HCT116 (cell line): ENCODE results near the gene CBL. TPM values are rescaled to one million over a fixed set of nuclear protein-coding genes. Genes with fewer than 3 reads are reported as not detected.

ENCODE experiments used
- ATAC-seq: fragments of 200-7000 bp; cut with Tn5 transposase; 2 replicates; pipeline ENCODE4 v1.9.1; 2020; ENCODE audit warnings: mild to moderate bottlenecking, moderate library complexity
- BruUV-seq: library from RNA; stranded (reverse); fragments of 400-500 nt; replicated peaks from 2 replicates; lab custom pipeline; 2021; lab: Mats Ljungman, UMichigan
- CTCF ChIA-PET: fragments of 300-600 bp; sonication (Branson Sonifier 250); formaldehyde crosslinking; loops from one replicate; lab custom pipeline; 2021; ENCODE audit warnings: antibody characterized with exemption; lab: Charles Lee
- POLR2A ChIA-PET: fragments of 300-600, 350-600 bp; sonication (Branson Sonifier 250); formaldehyde crosslinking; loops from one replicate; lab custom pipeline; 2021; ENCODE audit warnings: antibody characterized with exemption; lab: Charles Lee
- RAD21 ChIA-PET, 2 experiments: fragments of 300-600 bp; sonication (Branson Sonifier 250); formaldehyde crosslinking; loops; one replicate each; lab custom pipeline; 2023; ENCODE audit warnings: low total read pairs in 2 of 2; ENCODE audit not compliant: uncharacterized antibody in 2 of 2, unreplicated experiment in 2 of 2, low non-redundant PET in 1 of 2; lab: Charles Lee
- DNase-seq: peaks from one replicate; pipeline ENCODE4 v3.0.0-alpha.2; 2010; ENCODE audit warnings: low read depth, low spot score
- H2AFZ ChIP-seq: fragments of 200-600 bp; shearing (Covaris generic), sonication (generic); 2 replicates; pipeline ENCODE4 v1.6.1; 2017; ENCODE audit warnings: low read depth, mixed run types, mixed read lengths, antibody characterized with exemption, low read length; ENCODE audit not compliant: poor library complexity, severe bottlenecking
- H3K27ac ChIP-seq: 2 replicates; pipeline ENCODE4 v1.5.1; 2012; ENCODE audit warnings: low read depth, low read length
- H3K27me3 ChIP-seq: fragments of 200-600 bp; sonication (generic); 2 replicates; pipeline ENCODE4 v1.6.1; 2016; ENCODE audit warnings: mixed run types, low read length, mixed read lengths; ENCODE audit not compliant: insufficient read depth
- H3K36me3 ChIP-seq, 2 experiments: fragments of 200-500 bp in 1 of 2; fragments of 200-600 bp in 1 of 2; sonication (Bioruptor generic) in 1 of 2; sonication (generic) in 1 of 2; 2 replicates each; pipeline versions ENCODE4 v1.5.1 to v1.6.1; 2014 to 2016; ENCODE audit warnings: low read length in 2 of 2, inconsistent platforms in 1 of 2, mixed read lengths in 1 of 2, mixed run types in 1 of 2; ENCODE audit not compliant: insufficient read depth in 2 of 2, control insufficient read depth in 1 of 2
- H3K4me1 ChIP-seq, 2 experiments: fragments of 200-600 bp in 1 of 2; sonication (generic) in 1 of 2; 2 replicates each; pipeline versions ENCODE4 v1.5.1 to v1.6.1; 2012 to 2017; ENCODE audit warnings: low read length in 2 of 2, inconsistent platforms in 1 of 2, mild to moderate bottlenecking in 1 of 2, mixed read lengths in 1 of 2, mixed run types in 1 of 2, moderate library complexity in 1 of 2; ENCODE audit not compliant: insufficient read depth in 2 of 2, control insufficient read depth in 1 of 2
- H3K4me2 ChIP-seq: fragments of 200-600 bp; sonication (generic); 2 replicates; pipeline ENCODE4 v1.6.1; 2017; ENCODE audit warnings: mixed run types, low read length, mixed read lengths
- H3K4me3 ChIP-seq, 2 experiments: fragments of 200-600 bp in 1 of 2; sonication (generic) in 1 of 2; replicated peaks in 1 of 2; 2 replicates each; pipeline ENCODE4 v1.5.1; 2011 to 2016; ENCODE audit warnings: low read length in 2 of 2, control low read depth in 1 of 2, low read depth in 1 of 2, mild to moderate bottlenecking in 1 of 2, mixed read lengths in 1 of 2, mixed run types in 1 of 2
- H3K79me2 ChIP-seq: fragments of 200-600 bp; sonication (generic); 2 replicates; pipeline ENCODE4 v1.6.1; 2017; ENCODE audit warnings: mild to moderate bottlenecking, mixed run types, low read length, moderate library complexity, mixed read lengths; ENCODE audit not compliant: insufficient read depth
- H3K9ac ChIP-seq: fragments of 200-600 bp; sonication (generic); 2 replicates; pipeline ENCODE4 v1.6.1; 2016; ENCODE audit warnings: low read length, mixed read lengths
- H3K9me2 ChIP-seq: fragments of 200-600 bp; sonication (generic), shearing (Covaris generic); 2 replicates; pipeline ENCODE4 v1.6.1; 2017; ENCODE audit warnings: mixed run types, mild to moderate bottlenecking, moderate library complexity; ENCODE audit not compliant: insufficient read depth
- H3K9me3 ChIP-seq, 2 experiments: fragments of 200-500 bp in 1 of 2; fragments of 200-600 bp in 1 of 2; sonication (Bioruptor generic) in 1 of 2; sonication (generic) in 1 of 2; 2 replicates each; pipeline ENCODE4 v1.6.1; 2014 to 2017; ENCODE audit warnings: low read length in 2 of 2, mixed read lengths in 2 of 2, inconsistent platforms in 1 of 2, low read depth in 1 of 2, mild to moderate bottlenecking in 1 of 2, mixed run types in 1 of 2, moderate library complexity in 1 of 2; ENCODE audit not compliant: control insufficient read depth in 1 of 2, insufficient read depth in 1 of 2
- H4K20me1 ChIP-seq: fragments of 200-600 bp; sonication (generic), shearing (Covaris generic); 2 replicates; pipeline ENCODE4 v1.6.1; 2017; ENCODE audit warnings: mixed run types, mild to moderate bottlenecking, moderate library complexity; ENCODE audit not compliant: insufficient read depth
- CBX3 ChIP-seq: IDR thresholded peaks from 2 replicates; pipeline ENCODE4 v1.6.1; 2012; ENCODE audit warnings: low read depth
- CTCF ChIP-seq, 3 experiments: fragments of 200-600 bp in 1 of 3; sonication (generic) in 1 of 3; IDR thresholded peaks in 2 of 3; conservative IDR thresholded peaks in 1 of 3; 2 replicates each; pipeline ENCODE4 v1.5.1; 2012 to 2017; ENCODE audit warnings: low read depth in 2 of 3, low read length in 2 of 3, antibody characterized with exemption in 1 of 3, borderline replicate concordance in 1 of 3, control low read depth in 1 of 3, mild to moderate bottlenecking in 1 of 3, mixed read lengths in 1 of 3, mixed run types in 1 of 3, moderate library complexity in 1 of 3; ENCODE audit not compliant: insufficient read depth in 1 of 3
- ELF1 ChIP-seq: IDR thresholded peaks from 2 replicates; pipeline ENCODE4 v1.6.1; 2012; ENCODE audit warnings: low read depth, borderline replicate concordance
- EZH2 ChIP-seq: fragments of 200-600 bp; sonication (generic); IDR thresholded peaks from 2 replicates; pipeline ENCODE4 v1.6.1; 2017; ENCODE audit warnings: antibody characterized with exemption, mixed run types
- EZH2phosphoT487 ChIP-seq: fragments of 200-600 bp; IDR thresholded peaks from 2 replicates; pipeline ENCODE4 v1.6.1; 2018; ENCODE audit warnings: antibody characterized with exemption, borderline replicate concordance
- FOSL1 ChIP-seq: IDR thresholded peaks from 2 replicates; pipeline ENCODE4 v1.6.1; 2012; ENCODE audit warnings: low read depth
- JUND ChIP-seq: IDR thresholded peaks from 2 replicates; pipeline ENCODE4 v1.6.1; 2012
- POLR2A ChIP-seq: IDR thresholded peaks from 2 replicates; pipeline ENCODE4 v1.7.0; 2011; ENCODE audit warnings: borderline replicate concordance; ENCODE audit not compliant: insufficient read depth, insufficient read length; ENCODE audit errors: extremely low read depth
- RAD21 ChIP-seq: IDR thresholded peaks from 2 replicates; pipeline ENCODE4 v1.6.1; 2012; ENCODE audit warnings: low read depth, mild to moderate bottlenecking
- REST ChIP-seq: IDR thresholded peaks from 2 replicates; pipeline ENCODE4 v1.6.1; 2012; ENCODE audit warnings: low read depth
- SIN3A ChIP-seq: IDR thresholded peaks from 2 replicates; pipeline ENCODE4 v1.6.1; 2012; ENCODE audit warnings: low read depth
- SRF ChIP-seq: IDR thresholded peaks from 2 replicates; pipeline ENCODE4 v1.6.1; 2012; ENCODE audit warnings: low read depth
- TCF7L2 ChIP-seq: IDR thresholded peaks from 2 replicates; pipeline ENCODE4 v1.7.0; 2011; ENCODE audit warnings: borderline replicate concordance, inconsistent platforms; ENCODE audit not compliant: insufficient read depth, insufficient read length; ENCODE audit errors: extremely low read depth
- YY1 ChIP-seq: IDR thresholded peaks from 2 replicates; pipeline ENCODE4 v1.6.1; 2011; ENCODE audit warnings: low read length, low read depth, moderate library complexity, mild to moderate bottlenecking; ENCODE audit not compliant: insufficient replicate concordance; ENCODE audit errors: extremely low read depth
- ZFX ChIP-seq: fragments of 450-650 bp; IDR thresholded peaks from 2 replicates; pipeline ENCODE4 v1.6.1; 2017
- ZNF274 ChIP-seq: fragments of 200-500 bp; sonication (Bioruptor generic); IDR thresholded peaks from 2 replicates; pipeline ENCODE4 v1.6.1; 2014; ENCODE audit warnings: mild to moderate bottlenecking, low read depth, low read length, inconsistent platforms
- intact Hi-C: fragments of 100-400 bp; cut with micrococcal nuclease; formaldehyde crosslinking; loops from 2 replicates; pipeline ENCODE4 v1.10.0; 2022
- total RNA-seq: library from RNA; stranded (reverse); gene quantifications from one replicate; pipeline ENCODE4 v1.2.1, GENCODE V29; 2021; ENCODE audit not compliant: unreplicated experiment

The CBL gene
- total RNA-seq, 1 experiment from 2014 or later = 31.1 TPM

GRCh38 chr11:119277660-119278059 lies 71.5 kb downstream of the CBL start:
- intact Hi-C loops = no loop called here
- no peaks in the 10 kb centered on the region for H3K9me2 ChIP-seq
- ChIA-PET RAD21 (no interaction called here), POLR2A (no interaction called here), CTCF (no interaction called here)
- no peaks in the 10 kb centered on the region for H3K27me3 ChIP-seq
- TF ChIP-seq ZNF274 (no peak), RAD21 (no peak), CTCF (IDR thresholded peaks at IDR 0.05 in 2 of 3, conservative IDR thresholded peaks at IDR 0.05 in 1 of 3; ENCODE audit: borderline replicate concordance in 1 of 3, insufficient read depth in 1 of 3, low read depth in 2 of 3, low read length in 2 of 3) (no peak), CBX3 (no peak), SRF (no peak), ZFX (no peak), EZH2phosphoT487 (no peak), TCF7L2 (no peak), REST (no peak), YY1 (no peak), ELF1 (no peak), POLR2A (no peak), SIN3A (no peak), JUND (no peak), FOSL1 (no peak), EZH2 (no peak)
- H3K79me2 ChIP-seq = no peaks in the 10 kb centered on the region
- H4K20me1 ChIP-seq = no peaks in the 10 kb centered on the region
- no peak overlapping the region for H3K9ac ChIP-seq
- DNase-seq (no peak), ATAC-seq (no peak)
- no TSS peak for BruUV-seq
- H3K4me1 ChIP-seq = no peaks in the 10 kb centered on the region
- H3K4me2 ChIP-seq = no peak overlapping the region
- H3K9me3 ChIP-seq = no peaks in the 10 kb centered on the region
- H2AFZ ChIP-seq = no peak overlapping the region
- peaks cover 19% of the 10 kb centered on the region in 2 experiments; a peak in 3 of 4 replicates for H3K36me3 ChIP-seq
- H3K4me3 ChIP-seq = no peak overlapping the region
- H3K27ac ChIP-seq = no peak overlapping the region
